CD4-positive, alpha-beta T cell treated with Interferon alpha-2 for 1 hour (primary cell): Measurements from ENCODE around the gene NLGN3.

Source experiments
- DNase-seq, 2 donors: peaks; one replicate each; pipeline ENCODE4 v3.0.0-alpha.2; 2020 to 2022

NLGN3 gene

GRCh38 chrX:71118985-71119535 is 25.6 kb upstream of the NLGN3 start:
- no peak for DNase-seq

- no peak for DNase-seq
These were observed 16.3 kb upstream of the NLGN3 start for GRCh38 chrX:71128166-71128833.

- peak; percentile 76 to 83 for DNase-seq
These were observed 15.5 kb upstream of the NLGN3 start for GRCh38 chrX:71128915-71129765.

GRCh38 chrX:71131510-71131909 is 13.1 kb upstream of the NLGN3 start:
- no peak for DNase-seq

GRCh38 chrX:71140440-71140839 is 4.2 kb upstream of the NLGN3 start:
- DNase-seq: no peak

- no peak for DNase-seq
These were observed 1.1 kb upstream of the NLGN3 start for GRCh38 chrX:71143508-71143907.

- no peak for DNase-seq
These were observed 3.0 kb downstream of the NLGN3 start for GRCh38 chrX:71147496-71148277.

- no peak for DNase-seq
These were observed 3.6 kb downstream of the NLGN3 start for GRCh38 chrX:71148278-71148663.

- DNase-seq: no peak
These were observed 6.7 kb downstream of the NLGN3 start for GRCh38 chrX:71151366-71151765.

- DNase-seq: no peak
These were observed 9.6 kb downstream of the NLGN3 start for GRCh38 chrX:71154196-71154595.

- DNase-seq: no peak
These were observed 10.0 kb downstream of the NLGN3 start for GRCh38 chrX:71154641-71155040.

- no peak for DNase-seq
These were observed 14.0 kb downstream of the NLGN3 start for GRCh38 chrX:71158603-71159002.

- DNase-seq: no peak
These were observed 14.7 kb downstream of the NLGN3 start for GRCh38 chrX:71159335-71159734.

GRCh38 chrX:71160475-71160874 is 15.8 kb downstream of the NLGN3 start:
- no peak for DNase-seq

- DNase-seq: no peak
These were observed 18.3 kb downstream of the NLGN3 start for GRCh38 chrX:71162981-71163380.

GRCh38 chrX:71164071-71164470 is 19.4 kb downstream of the NLGN3 start:
- DNase-seq: no peak

GRCh38 chrX:71166461-71166860 is 21.8 kb downstream of the NLGN3 start:
- no peak for DNase-seq

- DNase-seq: no peak
These were observed 22.6 kb downstream of the NLGN3 start for GRCh38 chrX:71167031-71167781.

- no peak for DNase-seq
These were observed 23.5 kb downstream of the NLGN3 start for GRCh38 chrX:71168134-71168533.

- no peak for DNase-seq
These were observed 24.9 kb downstream of the NLGN3 start for GRCh38 chrX:71169586-71169985.

GRCh38 chrX:71170660-71171059 is 26.0 kb downstream of the NLGN3 start:
- DNase-seq: no peak

GRCh38 chrX:71171110-71171801 is 26.6 kb downstream of the NLGN3 start:
- no peak for DNase-seq
